NOMO-1 treated with dmso at 0.1 percent for 144 hours (cell line): ENCODE results near the gene CASTOR2.
"Not testable (repeated sequence)": the region's sequence is repeated elsewhere in the genome, so short reads cannot be mapped to it uniquely, and the experiment has no call there.

ENCODE experiments used
- DNase-seq: peaks from one replicate; lab custom pipeline; 2025; ENCODE audit not compliant: unreplicated experiment; lab: John Stamatoyannopoulos, UW

Gene CASTOR2

DNA sequence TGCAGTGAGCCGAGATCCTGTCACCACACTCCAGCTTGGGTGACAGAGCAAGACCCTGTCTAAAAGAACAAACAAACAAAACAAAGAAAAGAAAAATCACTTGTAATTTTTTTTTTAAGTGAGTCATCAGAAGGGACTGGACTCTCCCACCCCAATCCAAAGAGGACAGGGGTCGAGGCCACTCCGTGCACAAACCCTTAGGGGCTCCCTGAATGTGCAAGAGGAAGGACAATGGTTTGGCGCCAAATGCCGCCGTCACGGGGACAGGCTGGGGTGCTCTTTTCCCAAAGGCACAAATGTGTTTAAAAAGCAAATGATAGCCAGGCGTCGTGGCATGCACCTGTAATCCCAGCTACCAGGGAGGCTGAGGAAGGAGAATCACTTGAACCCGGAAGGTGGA is 85.3 kb downstream of the CASTOR2 start:
- no peak for DNase-seq

DNA sequence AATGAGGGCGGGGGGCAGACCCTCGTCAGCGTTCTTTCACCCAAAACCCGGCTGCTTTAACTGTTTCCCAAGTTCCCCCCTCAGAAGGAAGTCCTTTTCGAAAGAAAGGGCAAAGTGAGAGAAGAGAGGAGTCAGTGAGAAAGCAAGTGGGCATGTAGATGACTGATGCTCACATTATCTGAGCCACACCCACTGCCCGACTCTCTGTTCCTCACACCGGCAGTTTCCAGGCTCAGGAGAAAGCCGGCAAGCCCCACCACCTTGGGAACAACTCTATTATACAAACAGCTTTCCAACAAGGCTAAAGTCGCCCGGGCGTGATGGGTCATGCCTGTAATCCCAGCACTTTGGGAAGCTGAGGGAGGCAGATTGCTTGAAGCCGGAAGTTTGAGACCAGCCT is 86.0 kb downstream of the CASTOR2 start:
- no peak for DNase-seq

DNA sequence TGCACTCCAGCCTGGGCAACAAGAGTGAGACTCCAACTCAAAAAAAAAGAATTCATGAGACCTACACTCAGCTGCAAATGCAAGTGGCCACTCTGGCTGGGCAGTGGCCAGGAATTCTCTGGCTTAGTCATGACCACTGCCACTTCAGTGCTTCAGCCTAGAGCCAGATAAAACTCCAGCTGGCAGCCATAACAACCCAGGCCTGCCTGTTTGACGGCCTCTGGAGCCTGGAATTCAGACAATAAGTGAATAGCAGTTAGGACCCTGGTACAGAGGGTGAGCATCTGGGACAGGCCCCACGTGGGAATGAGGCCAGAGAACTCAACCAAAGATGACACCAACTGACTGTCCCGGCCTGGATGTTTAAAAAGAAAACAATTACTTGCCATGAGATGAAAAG is 90.2 kb downstream of the CASTOR2 start:
- DNase-seq: no peak

DNA sequence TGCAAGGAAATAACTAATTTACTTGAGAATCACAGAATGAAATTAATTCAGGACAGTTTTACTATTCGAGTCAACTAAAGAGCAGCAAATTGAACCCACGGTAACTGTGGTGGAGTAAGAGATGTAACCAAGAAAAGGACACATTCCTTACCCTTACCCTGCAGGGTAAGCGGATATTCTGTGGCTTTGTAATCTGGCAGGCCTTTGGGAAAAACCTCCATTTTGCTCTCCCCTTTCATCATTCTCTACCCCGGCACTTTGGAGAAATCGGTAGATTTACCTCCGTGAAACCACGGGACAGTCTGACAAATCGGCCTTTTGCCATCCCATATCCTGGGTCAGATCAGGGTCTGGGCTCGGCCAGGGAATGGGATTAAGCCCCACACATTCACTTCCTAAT is 90.7 kb downstream of the CASTOR2 start:
- no peak for DNase-seq

DNA sequence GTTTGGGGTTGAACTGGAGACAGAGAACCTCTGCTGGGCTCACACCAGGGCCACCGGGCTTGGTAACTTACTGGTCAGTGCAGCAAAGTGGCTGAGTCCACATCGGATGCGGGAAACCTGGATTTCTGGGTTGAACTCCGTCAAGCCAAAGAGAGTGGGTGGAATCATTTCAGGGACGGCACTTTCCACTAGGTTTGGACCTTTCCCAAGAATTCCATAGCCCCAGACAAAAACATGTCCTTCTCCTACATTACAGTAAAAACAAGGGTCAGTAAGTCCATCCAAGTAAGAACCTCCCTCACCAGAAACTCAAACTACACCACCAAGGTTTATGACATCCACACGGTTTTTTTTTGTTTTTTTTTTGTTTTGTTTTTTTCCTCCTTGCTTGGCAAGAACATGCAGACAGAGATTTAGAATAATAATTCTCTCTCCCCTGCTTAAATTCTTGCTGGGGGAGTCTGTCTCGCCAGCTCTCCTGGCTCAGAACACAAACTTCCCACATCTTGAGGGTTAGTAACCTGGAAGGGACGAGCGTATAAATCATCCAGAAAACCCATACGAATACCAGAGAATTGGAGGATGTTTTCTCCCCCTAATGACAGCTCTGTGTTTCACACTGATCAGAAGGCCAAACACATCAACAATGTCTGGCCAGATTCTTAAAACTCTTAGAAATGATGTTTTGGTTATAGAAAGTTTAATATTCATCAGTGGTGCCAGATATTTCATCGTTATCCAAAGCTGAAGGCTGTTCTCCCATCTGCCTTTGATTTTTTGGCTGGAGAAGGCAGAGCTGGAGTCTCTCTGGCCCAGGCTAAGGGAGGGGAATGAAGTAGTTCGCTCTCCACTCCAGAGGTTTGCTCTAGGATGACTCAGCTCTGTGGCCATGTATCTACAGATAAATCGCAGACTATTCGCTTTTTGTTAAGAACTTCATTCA is 91.6 kb downstream of the CASTOR2 start:
- DNase-seq: no peak

DNA sequence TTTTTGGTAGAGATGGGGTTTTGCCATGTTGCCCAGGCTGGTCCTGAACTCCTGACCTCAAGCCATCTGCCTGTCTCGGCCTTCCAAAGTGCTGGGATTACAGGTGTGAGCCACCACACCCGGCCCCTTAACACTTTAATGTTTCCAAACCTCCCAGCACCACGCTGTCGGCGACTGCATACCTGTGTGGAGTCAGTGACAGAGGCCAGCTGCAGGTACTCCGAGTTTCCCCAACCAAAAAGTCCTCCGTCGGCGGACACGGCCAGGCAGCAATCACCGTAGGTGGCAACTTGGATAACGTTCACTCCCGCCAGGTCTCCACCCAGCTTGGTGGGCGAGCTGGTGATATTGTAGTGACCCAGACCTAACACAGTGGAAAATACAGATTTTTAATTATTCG is 93.9 kb downstream of the CASTOR2 start:
- no peak for DNase-seq

DNA sequence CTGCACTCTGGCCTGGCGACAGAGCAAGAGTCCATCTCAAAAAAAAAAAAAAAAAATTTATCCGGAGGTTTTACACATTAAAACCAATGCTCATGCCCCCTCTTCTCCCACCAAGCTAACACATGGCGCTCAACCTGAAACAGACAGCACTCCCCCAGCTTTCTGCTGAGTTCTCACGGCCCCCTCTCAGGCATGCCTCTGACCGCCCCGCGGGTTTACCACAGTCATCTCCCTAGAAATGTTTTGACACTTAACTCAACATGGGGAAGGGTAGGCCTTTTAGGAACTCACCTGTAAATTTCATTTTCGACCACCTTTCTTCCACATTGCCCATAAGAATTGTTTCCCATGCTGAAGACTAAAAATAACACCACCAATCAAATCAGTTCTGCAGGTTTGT is 99.8 kb downstream of the CASTOR2 start:
- DNase-seq: no peak

DNA sequence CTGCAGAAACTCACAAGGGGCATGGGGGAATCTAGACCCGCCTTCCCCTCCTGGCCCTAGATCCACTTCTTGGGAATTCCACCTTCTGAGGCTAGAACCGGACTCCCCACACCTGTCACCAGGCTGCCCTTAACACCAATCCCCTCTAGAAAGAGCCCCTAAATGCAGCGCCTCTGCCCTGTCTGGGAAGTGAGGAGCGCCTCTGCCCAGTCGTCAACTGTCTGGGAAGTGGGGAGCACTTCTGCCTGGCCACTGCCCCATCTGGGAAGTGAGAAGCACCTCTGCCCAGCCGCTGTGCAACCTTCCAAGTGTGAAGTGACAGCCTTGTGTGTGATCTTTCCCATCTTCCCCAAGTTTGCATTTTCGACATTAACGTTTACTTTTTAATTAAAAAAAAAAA is 100.3 kb downstream of the CASTOR2 start:
- no peak for DNase-seq

DNA sequence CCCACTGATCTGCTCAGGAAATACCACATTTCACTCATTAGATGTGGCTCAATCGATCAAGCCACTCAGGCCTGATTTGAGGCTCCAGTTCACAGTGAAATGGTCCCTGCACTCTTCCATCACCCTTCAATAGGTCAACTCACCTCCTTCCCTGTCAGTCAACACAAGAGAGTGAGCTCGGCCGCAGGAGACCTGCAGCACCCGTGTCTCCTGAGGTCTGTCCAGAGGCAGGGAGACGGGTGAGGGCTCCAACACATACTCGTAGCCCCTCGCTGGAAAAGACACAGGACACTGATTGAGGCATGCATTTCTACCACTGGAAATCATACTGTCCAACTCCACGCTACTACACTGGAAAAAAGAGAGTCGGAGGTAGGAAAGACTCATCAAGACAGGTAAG is 102.0 kb downstream of the CASTOR2 start:
- no peak for DNase-seq

DNA sequence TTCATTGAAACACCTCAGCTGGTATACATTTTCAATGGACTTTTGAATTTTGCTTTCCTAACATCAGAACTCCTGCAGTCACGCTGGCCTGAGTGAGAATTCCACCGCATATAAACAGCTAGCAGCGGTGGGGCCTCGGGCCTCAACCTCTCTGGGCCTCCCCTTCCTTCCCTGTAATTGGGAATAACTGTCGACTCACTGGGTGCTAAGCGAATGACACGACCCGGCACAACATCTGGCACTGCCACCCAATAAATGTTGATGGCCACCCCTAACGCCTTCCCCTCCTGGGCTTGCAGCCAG is 108.4 kb downstream of the CASTOR2 start:
- no peak for DNase-seq

DNA sequence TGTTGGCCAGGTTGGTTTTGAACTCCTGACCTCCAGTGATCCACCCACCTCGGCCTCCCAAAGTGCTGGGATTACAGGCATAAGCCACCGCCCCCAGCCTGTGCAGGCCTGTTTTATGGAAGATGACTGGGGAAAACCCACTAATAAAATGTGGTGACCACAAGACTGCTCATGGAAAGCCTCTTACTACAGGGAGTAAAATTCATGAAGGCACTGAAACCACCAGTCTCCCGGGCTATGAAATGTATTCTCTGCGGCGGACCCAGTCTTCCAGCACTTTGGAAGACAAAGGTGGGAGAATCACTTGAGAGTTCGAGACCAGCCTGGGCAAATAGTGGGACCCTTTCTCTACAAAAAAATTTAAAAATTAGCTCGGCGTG is 109.7 kb downstream of the CASTOR2 start:
- DNase-seq: not testable (repeated sequence)
